DOHH2 (cell line): ENCODE measurements around the gene SFXN1.
A peak's percentile ranks its signal among the peaks of the same experiment; 100 is the strongest.
"Not testable (repeated sequence)": the region's sequence is repeated elsewhere in the genome, so short reads cannot be mapped to it uniquely, and the experiment has no call there.

Source experiments
- H3F3A ChIP-seq: fragments of 200-600 bp; sonication (generic), shearing (Covaris generic); 2 replicates; pipeline ENCODE4 v1.6.0; 2016; ENCODE audit warnings: antibody characterized with exemption, mild to moderate bottlenecking; ENCODE audit not compliant: control insufficient read depth, insufficient read depth
- H3K27ac ChIP-seq: fragments of 200-600 bp; sonication (generic); 2 replicates; pipeline ENCODE4 v1.5.1; 2014; ENCODE audit warnings: low read depth, mild to moderate bottlenecking, low read length, moderate library complexity
- H3K27me3 ChIP-seq: fragments of 200-600 bp; sonication (generic); 2 replicates; pipeline ENCODE4 v1.6.1; 2014; ENCODE audit warnings: mild to moderate bottlenecking, low read length, mixed read lengths; ENCODE audit not compliant: control insufficient read depth
- H3K36me3 ChIP-seq: fragments of 200-600 bp; sonication (generic); 2 replicates; pipeline ENCODE4 v1.6.1; 2014; ENCODE audit warnings: mild to moderate bottlenecking, low read length, moderate library complexity, mixed read lengths; ENCODE audit not compliant: control insufficient read depth
- H3K4me1 ChIP-seq: fragments of 200-600 bp; sonication (generic); 2 replicates; pipeline ENCODE4 v1.6.1; 2014; ENCODE audit warnings: mild to moderate bottlenecking, low read length, mixed read lengths; ENCODE audit not compliant: control insufficient read depth
- H3K4me2 ChIP-seq: fragments of 200-600 bp; sonication (generic); 2 replicates; pipeline ENCODE4 v1.6.0; 2014; ENCODE audit warnings: mild to moderate bottlenecking, low read length, moderate library complexity
- H3K4me3 ChIP-seq: fragments of 200-600 bp; sonication (generic); 2 replicates; pipeline ENCODE4 v1.5.1; 2014; ENCODE audit warnings: mild to moderate bottlenecking, low read length, mixed read lengths
- H3K79me2 ChIP-seq: fragments of 200-600 bp; sonication (generic); 2 replicates; pipeline ENCODE4 v1.6.1; 2014; ENCODE audit warnings: mild to moderate bottlenecking, low read length, mixed read lengths; ENCODE audit not compliant: control insufficient read depth
- H3K9me2 ChIP-seq: fragments of 200-600 bp; sonication (generic); replicated peaks from 2 replicates; pipeline ENCODE4 v1.6.1; 2014; ENCODE audit warnings: mild to moderate bottlenecking, low read length, mixed read lengths; ENCODE audit not compliant: control insufficient read depth
- H3K9me3 ChIP-seq: fragments of 200-600 bp; sonication (generic); 2 replicates; pipeline ENCODE4 v1.6.1; 2014; ENCODE audit warnings: antibody characterized with exemption, low read length, mixed read lengths; ENCODE audit not compliant: control insufficient read depth, insufficient read depth
- H4K20me1 ChIP-seq: fragments of 200-600 bp; sonication (generic); 2 replicates; pipeline ENCODE4 v1.6.0; 2014; ENCODE audit warnings: low read depth, mild to moderate bottlenecking, antibody characterized with exemption, low read length, moderate library complexity; ENCODE audit not compliant: control insufficient read depth, insufficient read depth
- EZH2phosphoT487 ChIP-seq: fragments of 200-600 bp; sonication (generic); IDR thresholded peaks from 2 replicates; pipeline ENCODE4 v1.6.1; 2017; ENCODE audit warnings: borderline replicate concordance, mild to moderate bottlenecking, antibody characterized with exemption, low read length, moderate library complexity, mixed read lengths
- TF ChIP-seq, protein P1 (sequence below): fragments of 200-600 bp; sonication (generic); IDR thresholded peaks from one replicate; pipeline ENCODE4 v1.5.1; 2014; ENCODE audit warnings: antibody characterized with exemption, mild to moderate bottlenecking, low read depth, low read length; ENCODE audit not compliant: poor library complexity, severe bottlenecking

SFXN1 gene

GRCh38 chr5:175526691-175527090, 48.3 kb downstream of the SFXN1 start:
- TF ChIP-seq, protein P1, sequence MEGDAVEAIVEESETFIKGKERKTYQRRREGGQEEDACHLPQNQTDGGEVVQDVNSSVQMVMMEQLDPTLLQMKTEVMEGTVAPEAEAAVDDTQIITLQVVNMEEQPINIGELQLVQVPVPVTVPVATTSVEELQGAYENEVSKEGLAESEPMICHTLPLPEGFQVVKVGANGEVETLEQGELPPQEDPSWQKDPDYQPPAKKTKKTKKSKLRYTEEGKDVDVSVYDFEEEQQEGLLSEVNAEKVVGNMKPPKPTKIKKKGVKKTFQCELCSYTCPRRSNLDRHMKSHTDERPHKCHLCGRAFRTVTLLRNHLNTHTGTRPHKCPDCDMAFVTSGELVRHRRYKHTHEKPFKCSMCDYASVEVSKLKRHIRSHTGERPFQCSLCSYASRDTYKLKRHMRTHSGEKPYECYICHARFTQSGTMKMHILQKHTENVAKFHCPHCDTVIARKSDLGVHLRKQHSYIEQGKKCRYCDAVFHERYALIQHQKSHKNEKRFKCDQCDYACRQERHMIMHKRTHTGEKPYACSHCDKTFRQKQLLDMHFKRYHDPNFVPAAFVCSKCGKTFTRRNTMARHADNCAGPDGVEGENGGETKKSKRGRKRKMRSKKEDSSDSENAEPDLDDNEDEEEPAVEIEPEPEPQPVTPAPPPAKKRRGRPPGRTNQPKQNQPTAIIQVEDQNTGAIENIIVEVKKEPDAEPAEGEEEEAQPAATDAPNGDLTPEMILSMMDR, result no peak
- TF ChIP-seq EZH2phosphoT487, result no peak
- Histone ChIP-seq H3K4me1 (no peaks in the 10 kb centered on the region), H3K27me3 (no peaks in the 10 kb centered on the region), H3K4me3 (no peak overlapping the region), H3F3A (peaks cover 5% of the 10 kb centered on the region; the same call in 1 of the 2 replicates), H3K36me3 (peaks cover 54% of the 10 kb centered on the region), H3K27ac (no peak overlapping the region), H3K4me2 (no peak overlapping the region), H3K9me2 (no peaks in the 10 kb centered on the region), H3K9me3 (no peaks in the 10 kb centered on the region), H3K79me2 (no peaks in the 10 kb centered on the region), H4K20me1 (no peaks in the 10 kb centered on the region)

DNA sequence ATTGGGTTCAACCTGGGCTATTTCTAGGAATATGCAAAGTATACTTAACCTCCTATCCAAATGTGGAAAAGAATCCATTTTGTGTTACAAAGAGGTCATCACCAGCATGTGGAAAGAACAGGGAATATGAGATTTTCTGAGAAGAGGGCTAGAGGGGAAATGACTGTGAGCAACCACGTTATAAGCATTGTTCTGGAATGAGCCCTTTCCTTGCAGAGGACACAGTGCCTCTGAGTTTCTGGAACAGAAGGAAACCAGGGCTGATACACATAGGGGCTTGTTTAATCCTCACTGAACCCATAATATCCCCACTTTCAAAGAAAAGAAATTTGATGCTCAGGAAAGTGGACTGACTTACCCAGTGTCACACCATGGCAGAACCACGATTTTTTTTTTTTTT, 53.0 kb downstream of the SFXN1 start:
- Histone ChIP-seq H3K36me3 (peaks cover 20% of the 10 kb centered on the region), H3K27ac (no peak overlapping the region), H3K27me3 (no peaks in the 10 kb centered on the region), H3K79me2 (no peaks in the 10 kb centered on the region), H4K20me1 (no peaks in the 10 kb centered on the region), H3K4me2 (no peak overlapping the region), H3F3A (peaks cover 7% of the 10 kb centered on the region; the same call in 1 of the 2 replicates), H3K9me3 (no peaks in the 10 kb centered on the region), H3K4me1 (peaks cover 6% of the 10 kb centered on the region; the same call in 1 of the 2 replicates), H3K9me2 (no peaks in the 10 kb centered on the region), H3K4me3 (no peak overlapping the region)
- TF ChIP-seq EZH2phosphoT487, result no peak
- TF ChIP-seq, protein P1, result no peak

- H3K4me3 ChIP-seq, result no peak overlapping the region
- peaks cover 6% of the 10 kb centered on the region; the same call in 1 of the 2 replicates for H3K4me1 ChIP-seq
- no peaks in the 10 kb centered on the region for H3K9me3 ChIP-seq
- no peaks in the 10 kb centered on the region for H3K79me2 ChIP-seq
- H3K9me2 ChIP-seq, result no peaks in the 10 kb centered on the region
- H4K20me1 ChIP-seq, result no peaks in the 10 kb centered on the region
- no peak overlapping the region for H3K27ac ChIP-seq
- H3F3A ChIP-seq, result peaks cover 7% of the 10 kb centered on the region; the same call in 1 of the 2 replicates
- no peaks in the 10 kb centered on the region for H3K27me3 ChIP-seq
- no peaks in the 10 kb centered on the region; the same call in 1 of the 2 replicates for H3K36me3 ChIP-seq
- TF ChIP-seq, protein P1, result peak; percentile 99
- TF ChIP-seq EZH2phosphoT487, result no peak
- peak overlapping the region; percentile 31 for H3K4me2 ChIP-seq
Measured at GRCh38 chr5:175534070-175534932, 55.9 kb downstream of the SFXN1 start.

DNA sequence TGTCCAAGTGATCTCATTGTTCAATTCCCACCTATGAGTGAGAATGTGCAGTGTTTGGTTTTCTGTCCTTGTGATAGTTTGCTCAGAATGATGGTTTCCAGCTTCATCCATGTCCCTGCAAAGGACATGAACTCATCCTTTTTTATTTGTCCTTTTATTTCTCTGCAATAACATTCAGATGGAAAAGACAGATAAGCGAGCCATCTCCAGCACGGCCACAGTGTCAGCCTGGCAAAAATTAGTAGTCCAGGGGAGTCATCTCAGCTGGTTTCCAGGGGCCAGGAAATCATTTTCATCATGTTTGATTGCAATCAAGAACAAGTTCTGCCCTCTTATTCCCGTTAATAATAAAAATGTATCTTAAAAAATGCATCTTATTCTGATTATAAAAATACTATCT, 57.0 kb downstream of the SFXN1 start:
- H3K9me3 ChIP-seq, H4K20me1 ChIP-seq, H3F3A ChIP-seq, H3K9me2 ChIP-seq, H3K4me1 ChIP-seq, H3K4me2 ChIP-seq, H3K4me3 ChIP-seq, H3K79me2 ChIP-seq, H3K27me3 ChIP-seq, H3K27ac ChIP-seq, H3K36me3 ChIP-seq: not testable (repeated sequence)
